Measurements from ENCODE around the gene ARID3A.

Gene ARID3A

GRCh38 chr19:991174-991931 is 65.5 kb downstream of the ARID3A start:
- peak; percentile 55 for DNase-seq

GRCh38 chr19:991932-992669 is 66.3 kb downstream of the ARID3A start:
- no peak for DNase-seq

- DNase-seq = no peak
Observed at GRCh38 chr19:992670-993055, 66.8 kb downstream of the ARID3A start.

DNA sequence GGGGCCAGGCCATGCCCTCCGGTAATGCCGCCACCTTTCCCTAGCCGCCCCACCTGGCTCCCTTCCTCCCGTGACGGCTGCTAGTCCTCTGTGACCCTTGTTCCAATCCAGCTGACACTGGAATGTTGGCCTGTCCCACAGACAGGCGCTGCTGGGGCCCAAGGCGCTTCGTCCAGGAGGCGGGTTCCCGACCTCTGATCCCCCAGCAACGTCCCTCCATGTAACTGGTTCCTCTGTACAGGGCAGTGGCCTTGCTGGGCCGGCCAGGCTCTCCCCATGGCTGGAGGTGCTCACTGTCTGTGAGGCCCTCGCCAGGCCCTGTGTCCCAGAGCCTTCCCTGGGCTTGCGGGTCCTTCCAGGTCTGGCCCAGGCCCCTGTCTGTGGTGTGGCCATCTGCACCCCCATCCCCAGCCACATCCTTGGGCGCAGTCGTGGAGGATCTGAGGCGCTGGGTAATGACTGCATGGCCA is 67.6 kb downstream of the ARID3A start:
- no peak for DNase-seq

DNA sequence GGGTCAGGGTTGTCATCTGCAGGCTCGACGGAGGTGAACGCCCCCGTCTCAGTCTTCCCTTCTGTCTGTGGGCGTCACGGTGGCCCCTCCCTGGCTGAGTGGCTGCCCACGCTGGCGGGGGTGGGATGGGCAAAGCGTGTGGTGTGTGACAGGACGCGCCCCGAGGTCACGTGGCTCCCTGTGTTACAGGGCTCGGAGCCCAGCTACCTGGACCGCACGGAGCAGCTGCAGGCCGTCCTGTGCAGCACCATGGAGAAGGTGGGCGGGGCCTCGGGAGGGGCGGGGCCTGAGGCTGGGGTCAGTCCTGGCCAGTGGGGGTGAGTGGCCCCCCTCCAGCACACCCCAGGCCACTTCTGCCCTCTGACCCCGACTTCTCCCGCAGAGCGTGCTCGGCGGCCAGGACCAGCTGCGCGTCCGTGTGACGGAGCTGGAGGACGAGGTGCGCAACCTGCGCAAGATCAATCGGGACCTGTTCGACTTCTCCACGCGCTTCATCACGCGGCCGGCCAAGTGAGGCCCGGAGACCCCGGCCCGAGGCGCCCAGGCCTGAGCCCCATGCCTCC is 68.1 kb downstream of the ARID3A start:
- no peak for DNase-seq

DNA sequence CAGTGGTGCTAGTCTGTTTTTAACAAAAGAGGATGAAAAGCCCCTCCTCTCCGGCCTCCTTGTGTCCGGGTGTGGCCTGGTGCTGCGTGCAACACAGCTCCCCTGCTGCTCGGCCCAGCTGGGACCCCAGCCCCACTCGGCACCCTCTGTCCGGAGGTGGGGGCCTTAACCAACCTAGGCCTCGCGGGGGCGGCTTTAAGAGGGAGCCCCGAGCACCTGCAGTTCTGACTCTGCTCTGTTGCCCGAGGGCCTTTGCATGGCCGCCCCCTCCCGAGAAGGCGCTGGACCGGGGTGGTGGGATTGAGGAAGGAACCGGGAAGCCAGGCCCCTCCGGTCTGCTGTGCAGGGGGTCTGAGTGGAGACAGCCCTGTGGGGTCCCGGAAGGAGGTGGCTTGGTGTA is 68.7 kb downstream of the ARID3A start:
- no peak for DNase-seq

GRCh38 chr19:995051-995827 is 69.4 kb downstream of the ARID3A start:
- no peak for DNase-seq

DNA sequence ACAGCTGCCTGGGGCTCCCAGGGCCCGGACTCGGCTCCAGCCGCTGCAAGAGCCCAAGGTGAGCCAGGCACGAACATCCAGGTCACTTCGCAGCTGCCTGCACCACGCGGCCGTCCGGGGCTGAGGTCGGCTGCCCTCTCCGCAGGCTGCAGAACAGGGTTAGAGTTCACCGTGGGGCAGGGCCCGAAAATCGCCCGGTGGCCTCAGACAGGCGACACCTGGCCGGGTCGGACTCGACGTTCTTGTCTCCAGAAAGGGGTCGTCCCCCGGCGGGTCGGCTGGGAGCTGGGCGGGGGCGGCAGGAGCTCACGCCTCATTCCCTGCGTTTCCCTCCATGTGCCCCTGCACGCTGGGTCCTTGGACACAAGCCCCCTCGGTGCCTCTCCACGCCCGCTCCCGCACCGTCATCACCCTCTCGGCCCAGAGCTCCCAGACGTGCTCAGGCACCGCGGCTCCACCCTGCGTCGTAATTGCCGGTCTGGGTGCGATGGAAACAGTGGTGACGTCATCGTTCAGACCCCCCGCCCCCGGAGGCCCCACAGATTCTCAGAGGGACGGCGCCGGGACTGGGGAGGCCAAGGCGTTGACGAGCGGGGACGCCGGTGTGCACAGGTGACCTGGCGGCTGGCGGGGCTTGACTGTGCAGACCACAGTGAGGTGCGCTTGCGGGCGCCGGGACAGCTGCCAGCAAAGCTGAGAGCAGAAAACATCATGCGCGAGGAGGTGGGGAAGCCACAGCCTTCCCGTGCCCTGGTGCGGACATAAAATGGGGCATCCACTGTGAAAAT is 70.4 kb downstream of the ARID3A start:
- DNase-seq = peak; percentile 49

GRCh38 chr19:998064-998463 is 72.2 kb downstream of the ARID3A start:
- DNase-seq = no peak

DNA sequence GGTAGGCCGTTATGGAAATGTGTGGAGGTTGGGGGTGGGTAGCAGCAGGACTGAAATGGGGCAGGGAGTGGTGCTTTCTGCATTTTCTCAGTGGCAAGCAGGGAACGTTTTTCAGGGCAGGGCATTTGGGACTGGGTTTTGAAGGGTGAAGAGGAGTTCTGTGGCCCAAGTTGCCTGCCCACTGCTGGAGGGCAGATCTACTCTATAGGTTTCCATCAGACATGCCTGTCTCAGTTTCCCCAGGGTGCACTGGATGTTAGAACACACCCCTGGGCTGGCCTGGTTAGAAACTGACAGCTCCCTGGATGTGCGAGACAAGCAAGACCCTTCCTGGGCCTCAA is 73.5 kb downstream of the ARID3A start:
- DNase-seq = no peak

- DNase-seq = peak; percentile 53
Observed at GRCh38 chr19:1000095-1000494, 74.3 kb downstream of the ARID3A start, which contains the start of gene GRIN3B. GRIN3B (plus strand) TSS chr19:1000419; CDS start chr19:1000438, 19 bp downstream.

- no peak for DNase-seq
Observed at GRCh38 chr19:1000591-1001537, 75.0 kb downstream of the ARID3A start.

DNA sequence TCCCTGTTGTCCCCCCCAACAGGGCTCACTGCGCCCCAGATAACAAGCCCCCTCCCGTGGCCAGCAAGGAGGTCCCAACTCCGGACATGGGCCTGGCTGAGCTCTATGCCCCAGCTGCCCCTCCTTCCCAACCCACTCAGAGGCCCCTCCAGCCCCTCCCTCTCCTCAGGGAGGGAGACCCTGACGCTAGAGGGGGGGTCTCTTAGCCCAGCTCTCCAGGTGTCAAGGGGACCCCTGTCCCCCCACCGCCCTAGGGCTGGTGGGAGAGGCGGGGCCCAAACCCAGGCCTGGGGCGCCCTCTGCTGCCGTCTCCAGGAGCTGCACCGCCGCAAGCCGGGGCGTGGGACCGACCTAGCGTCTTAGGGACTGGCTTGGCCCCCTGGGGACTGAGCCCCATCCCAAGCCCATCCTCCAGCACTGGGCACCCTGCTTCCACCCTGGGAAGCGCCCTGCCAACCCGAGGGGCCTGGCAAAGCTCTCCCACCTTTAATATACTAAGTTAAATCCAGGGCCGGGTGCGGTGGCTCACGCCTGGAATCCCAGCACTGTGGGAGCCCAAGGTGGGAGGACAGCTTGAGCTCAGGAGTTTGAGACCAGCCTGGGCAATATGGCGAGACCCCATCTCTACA is 75.8 kb downstream of the ARID3A start:
- DNase-seq = peak; percentile 27

- no peak for DNase-seq
Observed at GRCh38 chr19:1002600-1002999, 76.8 kb downstream of the ARID3A start.

DNA sequence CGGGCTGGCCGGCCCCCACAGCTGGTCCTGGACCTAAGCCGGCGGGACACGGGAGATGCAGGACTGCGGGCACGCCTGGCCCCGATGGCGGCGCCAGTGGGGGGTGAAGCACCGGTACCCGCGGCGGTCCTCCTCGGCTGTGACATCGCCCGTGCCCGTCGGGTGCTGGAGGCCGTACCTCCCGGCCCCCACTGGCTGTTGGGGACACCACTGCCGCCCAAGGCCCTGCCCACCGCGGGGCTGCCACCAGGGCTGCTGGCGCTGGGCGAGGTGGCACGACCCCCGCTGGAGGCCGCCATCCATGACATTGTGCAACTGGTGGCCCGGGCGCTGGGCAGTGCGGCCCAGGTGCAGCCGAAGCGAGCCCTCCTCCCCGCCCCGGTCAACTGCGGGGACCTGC is 77.4 kb downstream of the ARID3A start:
- DNase-seq = no peak

DNA sequence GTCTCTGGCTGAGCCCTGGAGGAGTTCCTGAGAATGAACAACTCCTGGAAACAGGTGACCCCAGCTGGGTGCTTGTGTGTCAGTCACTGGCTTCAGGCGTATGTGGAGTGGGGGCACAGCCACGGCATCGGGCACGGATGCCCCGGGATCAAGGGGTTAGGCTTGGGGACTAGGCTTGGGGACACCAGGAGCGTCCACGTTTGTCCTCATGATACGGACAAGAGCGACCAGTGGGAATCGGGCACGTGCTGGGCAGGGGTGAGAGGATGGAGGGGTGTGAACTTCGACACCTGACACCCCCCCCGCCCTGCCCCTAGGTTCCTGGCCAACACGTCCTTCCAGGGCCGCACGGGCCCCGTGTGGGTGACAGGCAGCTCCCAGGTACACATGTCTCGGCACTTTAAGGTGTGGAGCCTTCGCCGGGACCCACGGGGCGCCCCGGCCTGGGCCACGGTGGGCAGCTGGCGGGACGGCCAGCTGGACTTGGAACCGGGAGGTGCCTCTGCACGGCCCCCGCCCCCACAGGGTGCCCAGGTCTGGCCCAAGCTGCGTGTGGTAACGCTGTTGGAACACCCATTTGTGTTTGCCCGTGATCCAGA is 78.5 kb downstream of the ARID3A start:
- DNase-seq = no peak

GRCh38 chr19:1004803-1005664 is 79.2 kb downstream of the ARID3A start:
- no peak for DNase-seq

GRCh38 chr19:1006711-1007398 is 81.0 kb downstream of the ARID3A start:
- DNase-seq = no peak
